HG02885 (cell line): ENCODE data around the gene DDX46.

Source experiments
- ATAC-seq: cut with Tn5 transposase; IDR thresholded peaks from one replicate; pipeline ENCODE4 v1.9.1; 2021; ENCODE audit warnings: mild to moderate bottlenecking; ENCODE audit not compliant: unreplicated experiment, poor library complexity

Gene DDX46

DNA sequence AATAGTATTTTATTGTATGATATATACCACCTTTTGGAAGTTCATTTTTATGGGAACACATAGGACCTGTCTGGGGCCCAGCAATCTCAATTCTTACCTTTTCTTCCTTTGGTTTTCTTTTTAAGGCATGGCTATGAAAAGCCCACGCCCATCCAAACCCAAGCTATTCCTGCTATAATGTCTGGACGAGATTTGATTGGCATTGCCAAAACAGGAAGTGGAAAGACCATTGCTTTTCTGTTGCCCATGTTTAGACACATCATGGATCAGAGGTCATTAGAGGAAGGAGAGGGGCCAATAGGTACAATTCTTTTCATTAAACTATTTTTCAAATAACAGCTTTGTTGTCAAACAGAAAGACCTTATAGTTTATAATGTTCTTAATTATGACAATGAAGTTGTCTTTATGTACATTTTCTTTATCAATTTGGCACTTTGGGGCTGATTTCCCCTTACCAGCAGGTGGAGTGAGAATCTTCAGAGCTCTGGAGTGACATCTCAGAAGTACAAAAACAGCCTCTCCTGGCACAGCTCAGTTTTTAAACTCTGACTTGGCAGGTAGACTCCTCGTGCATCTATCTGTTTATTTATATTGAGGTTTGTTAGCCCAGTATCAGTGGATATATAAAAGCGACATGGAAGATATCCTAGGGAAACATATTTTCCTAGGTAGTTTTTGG lies 25.8 kb downstream of the DDX46 start:
- ATAC-seq, result no peak

DNA sequence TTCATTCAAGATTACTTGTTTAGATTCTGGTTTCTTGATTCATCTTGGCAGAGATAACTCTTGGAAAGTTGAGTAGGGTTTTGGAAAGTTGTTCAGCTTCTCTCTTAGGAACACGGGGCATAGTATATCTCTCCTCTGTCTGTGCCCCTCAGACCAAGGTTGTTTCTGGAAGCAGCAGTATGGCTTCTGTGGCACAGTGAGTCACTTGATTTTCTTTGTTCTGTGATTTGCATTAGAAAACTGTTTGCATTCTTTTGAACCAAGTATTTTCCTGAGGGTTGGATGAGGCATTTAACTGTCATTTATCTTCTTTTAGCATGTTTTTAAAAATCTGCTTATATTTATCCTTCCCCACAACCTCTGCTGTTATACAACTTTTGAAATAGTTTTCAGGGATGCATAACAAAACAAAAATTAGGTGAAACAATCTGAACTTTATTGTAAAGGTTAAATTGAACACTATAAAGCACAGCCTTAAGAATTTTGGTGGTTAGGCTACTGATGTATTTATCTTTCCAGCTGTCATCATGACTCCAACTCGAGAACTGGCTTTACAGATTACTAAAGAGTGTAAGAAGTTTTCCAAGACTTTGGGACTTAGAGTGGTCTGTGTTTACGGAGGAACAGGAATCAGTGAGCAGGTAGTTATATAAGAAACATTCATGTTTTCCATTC lies 26.5 kb downstream of the DDX46 start:
- ATAC-seq, result no peak

DNA sequence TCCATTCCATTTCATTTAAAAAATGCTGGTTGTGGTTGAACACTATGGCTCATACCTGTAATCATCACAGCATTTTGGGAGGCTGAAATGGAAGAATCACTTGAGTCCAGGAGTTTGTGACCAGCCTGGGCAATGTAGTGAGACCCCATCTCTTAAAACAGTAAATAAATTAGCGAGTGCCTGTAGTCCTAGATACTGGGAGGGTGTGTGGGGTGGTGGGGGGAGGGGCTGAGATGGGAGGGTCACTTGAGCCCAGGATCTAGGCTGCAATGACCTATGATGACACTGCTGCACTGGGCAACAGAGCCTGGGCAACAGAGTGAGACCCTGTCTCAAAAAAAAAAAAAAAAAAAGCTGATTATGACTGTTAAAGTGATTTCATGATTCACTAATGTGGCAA lies 29.1 kb downstream of the DDX46 start:
- no peak for ATAC-seq

DNA sequence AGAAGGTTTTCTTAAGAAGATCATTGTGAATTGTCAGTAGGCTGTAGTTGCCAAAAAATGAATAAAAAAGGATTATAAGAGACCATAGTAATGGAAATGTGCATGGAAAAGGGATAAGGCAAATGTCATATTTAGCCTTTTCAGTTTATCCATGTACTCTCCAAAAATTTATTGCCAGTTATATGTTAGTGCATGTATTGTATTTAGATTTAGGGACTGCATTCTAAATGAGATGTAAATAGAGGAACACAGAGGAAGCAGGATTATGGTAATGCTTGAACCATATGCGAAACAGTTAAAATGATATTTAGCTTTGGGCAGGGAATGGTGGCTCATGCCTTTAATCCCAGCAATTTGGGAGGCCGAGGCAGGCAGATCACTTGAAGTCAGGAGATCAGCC lies 33.0 kb downstream of the DDX46 start:
- ATAC-seq, result no peak

DNA sequence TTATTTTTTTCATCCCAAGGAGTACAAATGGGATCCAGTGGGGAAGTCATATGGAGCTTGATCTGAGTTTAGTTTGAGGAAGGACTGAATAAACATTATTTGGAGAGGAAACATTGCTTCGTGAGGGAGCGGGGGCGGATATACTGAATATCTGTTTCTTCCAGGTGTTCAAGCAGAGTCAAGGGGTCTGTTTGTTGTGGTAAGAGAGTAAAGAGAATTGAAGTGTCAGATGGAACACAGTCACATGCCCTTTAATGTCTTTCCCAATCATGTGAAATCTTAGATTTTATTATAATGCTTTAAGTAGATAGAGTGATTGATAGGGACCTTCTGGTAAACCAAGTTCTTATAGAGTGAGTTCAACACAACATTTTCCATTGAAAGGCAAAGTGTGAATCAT lies 33.7 kb downstream of the DDX46 start:
- no peak for ATAC-seq

DNA sequence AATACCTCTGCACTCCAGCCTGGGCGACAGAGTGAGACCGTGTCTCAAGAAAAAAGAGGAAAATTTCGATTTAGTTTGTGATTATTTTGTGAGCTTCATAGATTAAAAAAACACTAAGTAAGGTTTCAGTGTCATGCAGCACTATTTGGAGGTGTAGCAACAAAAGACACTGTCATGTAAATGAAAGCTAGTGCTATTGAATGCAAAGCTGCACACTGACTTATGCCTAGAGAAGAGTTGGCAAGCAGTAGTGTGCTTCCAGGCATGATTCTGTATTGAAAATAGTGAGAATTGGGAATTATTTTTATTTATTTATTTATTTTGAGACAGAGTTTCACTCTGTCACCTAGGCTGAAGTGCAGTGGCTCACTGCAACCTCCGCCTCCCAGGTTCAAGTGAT lies 34.5 kb downstream of the DDX46 start:
- ATAC-seq, result no peak

DNA sequence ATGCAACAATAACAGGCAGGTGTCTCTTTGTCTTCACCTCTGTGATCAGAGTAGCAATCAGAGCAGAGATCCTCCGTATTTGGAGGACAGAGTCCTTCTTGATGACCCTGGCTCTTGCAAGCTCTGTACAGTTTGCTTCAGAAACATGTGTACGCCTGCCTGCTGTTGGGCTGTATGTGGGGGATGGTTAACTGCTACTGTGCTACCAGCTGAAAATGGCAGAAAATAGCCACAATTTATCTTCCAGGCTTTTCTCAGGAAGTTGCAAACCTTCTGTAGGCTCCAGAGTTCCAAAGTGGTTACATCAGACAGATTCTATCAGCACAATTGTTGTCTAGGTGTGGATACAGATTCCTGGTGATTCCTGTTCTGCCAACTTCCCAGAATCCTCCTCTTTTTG lies 35.5 kb downstream of the DDX46 start:
- no peak for ATAC-seq

DNA sequence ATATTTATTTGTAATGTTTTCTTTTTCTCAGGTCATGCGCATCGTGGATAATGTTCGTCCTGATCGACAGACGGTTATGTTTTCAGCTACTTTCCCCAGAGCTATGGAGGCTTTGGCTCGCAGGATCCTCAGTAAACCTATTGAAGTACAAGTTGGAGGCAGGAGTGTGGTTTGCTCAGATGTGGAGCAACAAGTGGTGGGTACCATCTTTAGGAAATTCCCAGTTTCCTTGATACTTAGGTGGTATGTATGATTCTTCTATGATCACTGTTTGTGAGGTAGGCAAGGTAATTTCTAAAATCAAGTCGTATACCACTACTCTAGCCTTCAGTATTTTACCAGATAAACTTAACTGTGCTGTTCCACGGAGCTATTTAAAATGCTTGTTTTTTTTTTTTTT lies 36.2 kb downstream of the DDX46 start:
- ATAC-seq, result no peak

DNA sequence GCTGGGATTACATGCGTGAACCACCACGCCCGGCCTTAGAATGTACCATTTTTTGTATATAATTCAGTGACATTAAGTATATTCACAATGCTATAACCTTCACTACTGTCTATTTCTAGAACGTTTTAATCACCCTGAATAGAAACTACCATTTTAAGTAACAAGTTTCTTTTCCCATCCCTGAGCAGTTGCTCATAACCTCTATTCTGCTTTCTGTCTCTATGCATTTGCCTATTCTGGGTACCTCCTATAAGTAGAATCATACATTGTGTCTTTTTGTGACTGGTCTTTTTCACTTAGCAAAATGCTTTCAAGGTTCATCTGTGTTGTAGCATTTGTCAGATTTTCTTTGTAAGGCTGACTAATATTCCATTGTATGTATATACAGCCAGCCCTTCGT lies 39.9 kb downstream of the DDX46 start:
- ATAC-seq, result no peak

DNA sequence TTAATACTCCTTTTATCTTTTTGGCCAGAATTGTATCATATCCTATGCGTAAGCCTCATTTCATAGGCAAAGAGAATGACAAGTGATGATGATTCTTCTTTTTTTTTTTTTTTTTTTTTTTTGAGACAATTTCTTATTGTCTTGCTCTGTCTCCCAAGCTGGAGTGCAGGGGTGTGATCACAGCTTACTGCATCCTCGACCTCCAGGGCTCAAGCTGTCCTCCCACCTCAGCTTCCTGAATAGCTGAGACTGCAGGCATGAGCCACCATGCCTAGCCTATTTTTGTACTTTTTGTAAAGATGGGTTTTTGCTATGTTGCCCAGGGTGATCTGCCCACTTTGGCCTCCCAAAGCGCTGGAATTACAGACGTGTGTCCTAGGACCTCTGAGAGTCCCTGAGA lies 45.2 kb downstream of the DDX46 start:
- ATAC-seq, result no peak

DNA sequence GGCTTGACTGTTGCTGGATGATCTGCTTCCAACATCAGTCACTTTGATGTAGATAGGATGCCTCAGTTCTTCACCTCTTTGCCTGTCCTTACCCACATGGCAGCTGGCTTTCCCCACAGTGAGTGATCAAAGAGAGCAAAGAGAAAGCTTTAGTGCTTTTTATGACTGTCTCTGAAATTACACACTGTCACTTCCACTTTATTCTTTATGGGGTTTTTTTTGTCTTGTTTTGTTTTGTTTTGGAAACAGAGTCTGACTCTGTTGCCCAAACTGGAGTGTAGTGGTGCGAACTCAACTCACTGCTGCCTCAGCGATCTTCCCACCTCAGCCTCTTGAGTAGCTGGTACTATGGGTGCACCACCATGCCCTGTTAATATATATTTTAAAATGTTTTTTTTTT lies 54.8 kb downstream of the DDX46 start:
- ATAC-seq, result no peak

DNA sequence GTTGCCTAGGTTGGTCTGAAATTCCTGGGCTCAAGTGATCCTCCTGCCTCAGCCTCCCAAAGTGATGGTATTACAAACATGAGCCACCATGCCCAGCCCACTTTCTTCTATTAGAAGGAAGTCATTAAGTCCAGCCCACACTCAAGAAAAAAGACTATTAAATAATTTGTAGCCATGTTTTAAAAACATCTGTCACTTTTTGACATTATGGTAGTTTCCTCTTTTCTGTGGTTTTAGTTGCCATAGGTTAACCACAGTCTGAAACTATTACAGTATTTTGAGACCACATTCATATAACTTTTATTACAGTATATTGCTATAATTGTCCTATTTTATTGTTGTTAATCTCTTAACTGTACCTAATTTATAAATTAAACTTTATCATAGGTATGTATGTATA lies 55.2 kb downstream of the DDX46 start:
- ATAC-seq, result no peak

DNA sequence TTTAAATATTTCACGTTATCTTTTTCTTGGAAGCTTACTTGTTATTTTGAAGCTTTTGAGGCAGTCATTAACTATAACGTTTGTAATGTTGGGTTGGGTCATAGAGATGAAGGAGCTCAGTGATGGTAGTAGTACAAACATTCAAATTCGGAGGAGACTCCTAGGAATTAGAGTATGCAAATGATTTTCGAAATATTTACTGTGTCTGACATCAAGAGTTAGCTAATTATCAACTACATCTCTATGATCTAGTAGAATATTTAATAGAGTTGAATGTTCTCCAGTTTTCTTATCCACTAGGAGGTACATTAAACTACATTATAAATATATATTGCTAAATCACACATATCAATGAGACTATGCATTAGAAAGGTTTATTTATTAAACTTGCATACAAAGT lies 58.4 kb downstream of the DDX46 start:
- ATAC-seq, result no peak

DNA sequence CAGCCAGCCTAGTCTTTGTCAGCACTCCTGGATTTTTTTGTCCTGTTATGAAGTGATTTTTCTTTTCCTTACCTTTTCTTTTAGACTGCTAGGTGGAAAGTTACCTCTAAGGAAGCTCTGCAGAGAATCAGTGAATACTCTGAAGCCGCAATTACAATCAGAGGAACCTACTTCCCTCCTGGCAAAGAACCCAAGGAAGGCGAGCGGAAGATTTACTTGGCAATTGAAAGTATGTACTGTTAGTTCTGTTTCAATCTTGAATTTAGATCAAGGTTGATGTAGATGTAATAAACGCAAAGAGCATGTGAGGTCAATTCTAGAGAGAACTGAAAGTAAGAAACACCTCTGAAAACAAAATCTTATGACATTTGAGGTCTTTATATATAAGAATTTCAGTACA lies 60.2 kb downstream of the DDX46 start:
- ATAC-seq, result no peak

DNA sequence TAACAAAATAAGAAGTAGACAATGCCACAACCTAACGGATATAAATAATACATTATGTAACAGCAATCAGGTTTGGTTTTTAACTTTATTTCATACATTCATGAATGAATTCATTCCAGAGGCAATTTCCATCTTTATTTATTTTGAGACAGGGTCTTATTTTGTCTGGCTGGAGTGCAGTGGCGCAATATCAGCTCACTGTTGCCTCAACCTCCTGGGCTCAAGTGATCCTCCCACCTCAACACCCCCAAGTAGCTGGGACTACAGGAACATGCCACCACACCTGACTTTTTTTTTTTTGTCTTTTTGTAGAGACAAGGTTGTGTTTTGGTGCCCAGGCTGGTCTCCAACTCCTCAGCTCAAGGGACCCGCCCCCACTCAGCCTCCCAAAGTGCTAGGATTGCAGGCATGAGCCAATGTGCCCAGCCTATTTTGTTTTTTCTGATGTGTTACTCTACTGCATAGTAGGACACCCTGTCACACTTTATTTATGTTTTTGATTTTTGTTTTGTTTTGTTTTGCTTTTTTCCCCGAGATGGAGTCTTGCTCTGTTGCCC lies 60.9 kb downstream of the DDX46 start:
- no peak for ATAC-seq

DNA sequence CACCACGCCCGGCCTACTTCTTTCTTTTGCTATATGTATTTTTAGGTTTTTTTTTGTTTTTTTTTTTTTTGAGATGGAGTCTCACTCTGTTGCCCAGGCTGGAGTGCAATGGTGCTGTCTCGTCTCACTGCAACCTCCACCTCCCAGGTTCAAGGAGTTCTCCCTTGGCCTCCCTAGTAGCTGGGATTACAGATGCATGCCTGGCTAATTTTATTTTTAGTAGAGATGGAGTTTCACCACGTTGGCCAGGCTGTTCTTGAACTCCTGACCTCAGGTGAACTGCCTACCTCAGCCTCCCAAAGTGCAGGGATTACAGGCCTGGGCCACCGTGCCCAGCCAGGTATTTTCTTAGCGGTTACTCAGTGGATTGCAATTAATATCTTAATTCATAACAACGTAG lies 63.3 kb downstream of the DDX46 start:
- no peak for ATAC-seq

DNA sequence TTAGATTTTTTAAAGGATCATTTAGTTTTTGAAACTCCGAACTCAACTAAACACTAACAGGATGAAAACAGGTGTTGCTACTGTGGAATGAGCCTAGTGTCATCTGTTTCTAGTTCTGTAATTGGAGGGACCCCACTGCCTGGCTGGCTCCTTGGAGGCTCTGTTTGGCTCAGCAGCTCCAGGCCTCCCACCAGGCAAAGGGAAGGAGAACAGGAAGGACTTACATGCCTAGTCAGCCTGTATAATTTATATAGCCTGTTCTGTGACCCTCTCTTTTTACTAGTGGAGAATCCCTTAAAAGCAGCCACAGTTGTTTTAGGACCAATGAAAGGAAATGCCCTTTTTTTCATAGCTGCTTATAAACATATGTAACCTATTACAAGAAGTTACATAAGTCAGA lies 66.1 kb downstream of the DDX46 start:
- ATAC-seq, result no peak

DNA sequence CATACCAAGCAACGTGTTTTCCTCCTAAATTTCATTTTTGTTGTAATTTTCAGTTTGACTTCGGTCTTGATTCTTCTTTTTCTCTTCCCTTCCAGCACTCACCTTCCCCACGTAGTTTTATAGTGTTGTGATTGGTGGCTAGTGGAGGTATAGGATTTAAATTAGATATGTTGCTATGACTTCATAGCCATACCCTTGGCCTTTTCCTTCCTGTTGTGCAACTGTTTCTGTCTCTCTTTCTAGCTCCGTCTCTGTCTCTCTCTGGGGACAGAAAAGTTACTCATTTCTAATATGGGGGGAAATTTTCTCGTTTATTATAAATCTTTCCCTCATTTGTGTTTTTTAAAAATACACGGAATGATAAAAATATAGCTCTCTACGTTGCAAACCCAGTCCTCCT lies 66.6 kb downstream of the DDX46 start:
- ATAC-seq, result no peak

DNA sequence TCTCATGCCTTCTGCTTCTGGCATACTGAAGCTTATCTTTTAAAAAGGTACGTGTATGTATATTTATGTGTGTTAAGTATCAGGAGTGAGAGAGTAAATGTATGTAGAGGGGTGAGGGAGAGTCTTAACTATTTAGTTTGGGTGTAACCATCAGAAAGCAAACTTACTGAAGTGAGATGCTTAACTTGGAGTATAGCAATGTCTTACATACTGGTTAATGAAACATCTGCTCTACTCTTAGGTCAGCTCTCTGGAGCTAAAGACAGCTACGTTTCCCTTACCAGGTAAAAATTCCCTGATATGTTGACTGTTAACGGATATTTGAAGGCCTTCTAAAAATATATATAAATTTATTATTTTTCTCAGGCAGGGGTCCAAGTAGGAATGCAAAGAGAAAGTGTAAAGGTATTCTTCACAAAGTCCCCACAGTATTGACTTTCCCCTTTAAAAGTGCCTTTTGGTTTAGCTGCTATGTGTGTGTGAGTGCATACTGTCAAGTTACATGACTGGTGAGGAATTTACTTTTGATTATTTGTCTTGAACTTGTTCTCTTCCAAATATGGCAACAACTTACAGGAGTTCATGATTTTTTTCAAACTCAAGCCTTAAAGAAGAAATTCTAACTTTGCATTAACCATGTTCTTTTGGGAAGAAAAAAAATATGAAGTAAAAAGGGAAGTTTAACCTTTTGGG lies 74.9 kb downstream of the DDX46 start:
- ATAC-seq, result no peak

DNA sequence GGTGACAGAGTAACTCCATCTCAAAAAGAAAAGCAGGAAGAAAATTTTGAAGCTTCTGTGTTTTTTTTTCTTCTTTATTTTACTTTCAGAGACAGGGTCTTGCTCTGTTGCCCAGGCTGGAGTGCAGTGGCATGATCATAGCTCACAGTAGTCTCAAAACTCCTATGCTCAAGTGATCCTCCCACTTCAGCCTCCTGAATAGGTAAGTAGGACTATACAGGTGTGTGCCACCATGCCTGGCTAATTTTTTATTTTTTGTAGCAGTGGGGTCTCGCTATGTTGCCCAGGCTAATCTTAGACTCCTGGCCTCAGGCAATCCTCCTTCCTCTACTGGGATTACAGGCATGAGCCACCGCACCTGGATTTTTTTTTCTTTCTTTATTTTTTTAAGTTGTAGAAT lies 77.0 kb downstream of the DDX46 start:
- no peak for ATAC-seq

DNA sequence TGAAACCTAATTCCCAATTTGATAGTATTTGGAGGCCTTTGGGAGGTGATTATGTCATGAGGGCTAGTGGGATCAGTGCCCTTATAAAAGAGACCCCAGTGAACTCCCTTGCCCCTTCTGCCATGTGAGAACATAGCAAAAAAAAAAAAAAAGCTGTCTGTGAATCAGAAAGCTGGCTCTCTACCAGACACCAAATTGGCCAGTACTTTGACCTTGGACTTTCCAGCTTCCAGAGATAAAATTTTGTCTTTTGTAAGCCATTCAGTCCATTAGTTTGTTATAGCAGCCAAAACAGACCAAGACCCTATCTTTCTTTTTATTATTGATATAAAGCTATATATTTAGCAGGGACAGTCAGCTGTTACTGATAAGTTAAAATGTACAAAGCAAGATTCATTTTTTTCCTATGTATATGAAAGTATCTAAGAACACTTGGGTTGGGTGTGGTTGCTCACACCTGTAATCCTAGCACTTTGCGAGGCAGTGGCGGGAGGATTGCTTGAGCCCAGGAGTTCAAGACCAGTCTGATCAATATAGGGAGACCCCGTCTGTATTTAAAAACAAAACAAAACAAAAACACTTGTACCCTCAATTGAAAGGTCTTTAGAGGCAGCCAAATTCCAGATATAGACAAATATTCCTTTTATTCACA lies 79.1 kb downstream of the DDX46 start:
- ATAC-seq, result no peak
